Measurements from ENCODE around the gene PPID. TPM values are rescaled to one million over a fixed set of nuclear protein-coding genes. Genes with fewer than 3 reads are reported as not detected.

Gene PPID
- total RNA-seq, 1 experiment from 2014 or later = 87.6 TPM

DNA sequence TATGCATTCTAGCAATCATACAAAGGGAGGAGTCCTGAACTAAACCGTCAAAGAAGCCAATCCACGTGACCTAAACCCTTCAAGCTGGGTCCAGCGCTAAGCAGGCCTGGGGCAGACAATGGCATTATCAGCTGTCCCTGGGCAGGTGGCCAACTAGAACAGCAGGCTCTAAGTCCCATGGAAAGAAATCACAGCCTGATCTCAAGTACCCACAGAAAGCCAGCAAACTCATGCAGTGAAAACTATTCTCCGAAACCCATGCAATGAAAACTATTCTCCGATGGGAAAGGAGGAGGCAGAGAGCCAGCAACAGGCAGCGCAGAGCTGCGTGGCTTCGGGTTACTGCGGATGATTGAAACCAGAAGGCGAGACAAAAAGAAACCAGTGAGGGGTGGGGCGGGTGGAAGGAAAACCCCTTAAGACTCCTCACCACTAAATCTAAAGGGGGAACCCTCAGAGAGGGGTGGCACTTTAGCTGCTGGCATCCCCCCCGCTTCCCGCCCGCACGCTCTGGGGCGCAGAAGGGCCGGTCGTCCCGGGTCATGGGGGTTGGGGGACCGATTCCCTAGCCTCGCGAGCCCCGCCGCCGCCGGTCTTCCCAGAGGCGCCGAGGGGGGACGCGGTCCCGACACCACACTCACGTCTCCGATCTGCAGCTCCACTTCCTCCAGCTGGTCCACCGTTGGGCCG is 52.1 kb downstream of the PPID start:
- peak; percentile 89 for DNase-seq (ENCODE audit: low spot score)
- peaks cover 31% of the 10 kb centered on the region for H3K36me3 ChIP-seq (ENCODE audit: insufficient read depth, low read length, poor library complexity, severe bottlenecking)
- no peaks in the 10 kb centered on the region for H3K27me3 ChIP-seq (replicated peaks; ENCODE audit: insufficient read depth, low read depth, low read length, poor library complexity)
- peak overlapping the region; percentile 92 for H3K27ac ChIP-seq (ENCODE audit: low read depth, low read length, poor library complexity, severe bottlenecking)
- ChIA-PET CTCF (no interaction called here), POLR2A (ENCODE audit: low non-redundant PET) (no interaction called here)
- BruUV-seq (replicated peaks) = no TSS peak
- peaks cover 14% of the 10 kb centered on the region for H3K4me1 ChIP-seq (ENCODE audit: insufficient read depth, low read length, poor library complexity, severe bottlenecking)
- no peaks in the 10 kb centered on the region for H3K9me3 ChIP-seq (ENCODE audit: low read depth, low read length, poor library complexity, severe bottlenecking)
- TF ChIP-seq, protein P1, sequence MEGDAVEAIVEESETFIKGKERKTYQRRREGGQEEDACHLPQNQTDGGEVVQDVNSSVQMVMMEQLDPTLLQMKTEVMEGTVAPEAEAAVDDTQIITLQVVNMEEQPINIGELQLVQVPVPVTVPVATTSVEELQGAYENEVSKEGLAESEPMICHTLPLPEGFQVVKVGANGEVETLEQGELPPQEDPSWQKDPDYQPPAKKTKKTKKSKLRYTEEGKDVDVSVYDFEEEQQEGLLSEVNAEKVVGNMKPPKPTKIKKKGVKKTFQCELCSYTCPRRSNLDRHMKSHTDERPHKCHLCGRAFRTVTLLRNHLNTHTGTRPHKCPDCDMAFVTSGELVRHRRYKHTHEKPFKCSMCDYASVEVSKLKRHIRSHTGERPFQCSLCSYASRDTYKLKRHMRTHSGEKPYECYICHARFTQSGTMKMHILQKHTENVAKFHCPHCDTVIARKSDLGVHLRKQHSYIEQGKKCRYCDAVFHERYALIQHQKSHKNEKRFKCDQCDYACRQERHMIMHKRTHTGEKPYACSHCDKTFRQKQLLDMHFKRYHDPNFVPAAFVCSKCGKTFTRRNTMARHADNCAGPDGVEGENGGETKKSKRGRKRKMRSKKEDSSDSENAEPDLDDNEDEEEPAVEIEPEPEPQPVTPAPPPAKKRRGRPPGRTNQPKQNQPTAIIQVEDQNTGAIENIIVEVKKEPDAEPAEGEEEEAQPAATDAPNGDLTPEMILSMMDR (conservative IDR thresholded peaks at IDR 0.05; ENCODE audit: low read depth, low read length) = no peak
- TF ChIP-seq EZH2 (IDR thresholded peaks at IDR 0.05; ENCODE audit: borderline replicate concordance, low read depth, low read length, poor library complexity, severe bottlenecking) = no peak
- H3K4me3 ChIP-seq (ENCODE audit: low read depth, low read length, poor library complexity, severe bottlenecking) = peak overlapping the region; percentile 85
- intact Hi-C loops (cut with micrococcal nuclease; ENCODE audit: unreplicated experiment) = no loop called here

DNA sequence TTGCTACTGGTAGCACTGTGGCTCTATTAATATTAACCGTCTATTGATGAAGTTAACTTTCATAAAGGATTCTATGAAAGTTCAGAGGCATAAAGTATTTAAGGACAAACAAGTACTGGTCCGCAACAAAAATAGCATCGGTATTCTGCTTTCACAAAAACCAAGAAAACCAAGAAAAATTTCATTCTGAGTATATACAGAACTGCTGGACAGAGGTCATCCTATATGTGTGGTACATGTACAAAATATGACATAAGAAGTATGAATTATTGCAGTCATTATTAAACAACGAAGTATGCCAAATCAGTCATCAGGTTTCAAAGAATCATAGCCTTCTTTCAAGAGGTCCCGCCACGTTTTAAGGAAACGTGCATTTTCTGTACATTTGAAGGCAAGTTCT is 53.9 kb downstream of the PPID start:
- H3K36me3 ChIP-seq (ENCODE audit: insufficient read depth, low read length, poor library complexity, severe bottlenecking) = peaks cover 39% of the 10 kb centered on the region
- ChIA-PET POLR2A (ENCODE audit: low non-redundant PET) (no interaction called here), CTCF (no interaction called here)
- no peak for TF ChIP-seq EZH2 (IDR thresholded peaks at IDR 0.05; ENCODE audit: borderline replicate concordance, low read depth, low read length, poor library complexity, severe bottlenecking)
- TF ChIP-seq, protein P1 (conservative IDR thresholded peaks at IDR 0.05; ENCODE audit: low read depth, low read length) = no peak
- H3K9me3 ChIP-seq (ENCODE audit: low read depth, low read length, poor library complexity, severe bottlenecking) = no peaks in the 10 kb centered on the region
- peaks cover 14% of the 10 kb centered on the region for H3K4me1 ChIP-seq (ENCODE audit: insufficient read depth, low read length, poor library complexity, severe bottlenecking)
- intact Hi-C loops (cut with micrococcal nuclease; ENCODE audit: unreplicated experiment) = no loop called here
- no peak overlapping the region for H3K4me3 ChIP-seq (ENCODE audit: low read depth, low read length, poor library complexity, severe bottlenecking)
- H3K27me3 ChIP-seq (replicated peaks; ENCODE audit: insufficient read depth, low read depth, low read length, poor library complexity) = no peaks in the 10 kb centered on the region
- no peak overlapping the region for H3K27ac ChIP-seq (ENCODE audit: low read depth, low read length, poor library complexity, severe bottlenecking)
- DNase-seq (ENCODE audit: low spot score) = no peak
- BruUV-seq (replicated peaks) = no TSS peak

DNA sequence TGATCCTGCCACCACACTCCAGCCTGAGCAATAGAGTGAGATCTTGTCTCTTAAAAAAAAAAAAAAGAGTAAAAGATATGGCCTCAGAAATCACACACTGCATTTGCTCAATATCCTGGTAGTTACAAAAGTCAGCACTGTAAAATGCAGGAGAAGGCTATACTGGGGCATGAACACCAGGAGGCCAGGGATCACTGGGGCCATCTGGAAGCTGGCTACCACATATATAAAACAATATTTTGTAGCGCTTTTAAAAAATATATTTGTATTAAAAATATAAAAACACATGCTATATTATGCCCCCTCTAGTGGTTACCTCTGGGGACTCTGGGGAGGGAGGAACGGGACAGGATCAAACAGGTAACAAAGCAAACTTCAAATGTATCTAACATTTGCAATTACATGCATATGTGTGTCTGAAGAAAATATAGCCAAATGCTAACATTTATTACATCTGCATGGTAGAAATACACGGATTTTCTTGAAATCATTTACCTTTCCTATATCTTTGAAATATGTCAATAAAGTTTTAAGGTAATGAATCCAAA is 55.5 kb downstream of the PPID start:
- intact Hi-C loops (cut with micrococcal nuclease; ENCODE audit: unreplicated experiment) = no loop called here
- no peaks in the 10 kb centered on the region for H3K9me3 ChIP-seq (ENCODE audit: low read depth, low read length, poor library complexity, severe bottlenecking)
- CTCF ChIA-PET = interaction anchor here (0.7 kb wide), 1 partner anchor 180 kb away, joined by 3 read pairs; no protein-coding TSS in a partner anchor

More for the DNA sequence above, 55.5 kb downstream of the PPID start:
- POLR2A ChIA-PET (ENCODE audit: low non-redundant PET) = no interaction called here
- Histone ChIP-seq H3K4me3 (ENCODE audit: low read depth, low read length, poor library complexity, severe bottlenecking) (no peak overlapping the region), H3K27me3 (replicated peaks; ENCODE audit: insufficient read depth, low read depth, low read length, poor library complexity) (no peaks in the 10 kb centered on the region), H3K27ac (ENCODE audit: low read depth, low read length, poor library complexity, severe bottlenecking) (no peak overlapping the region), H3K36me3 (ENCODE audit: insufficient read depth, low read length, poor library complexity, severe bottlenecking) (peaks cover 39% of the 10 kb centered on the region), H3K4me1 (ENCODE audit: insufficient read depth, low read length, poor library complexity, severe bottlenecking) (peaks cover 7% of the 10 kb centered on the region)
- DNase-seq (ENCODE audit: low spot score) = peak; percentile 55
- no peak for TF ChIP-seq EZH2 (IDR thresholded peaks at IDR 0.05; ENCODE audit: borderline replicate concordance, low read depth, low read length, poor library complexity, severe bottlenecking)
- TF ChIP-seq, protein P1 (conservative IDR thresholded peaks at IDR 0.05; ENCODE audit: low read depth, low read length) = peak; percentile 72
- BruUV-seq (replicated peaks) = no TSS peak

Measured in A673 (cell line).